CD14-positive monocyte (primary cell): Measurements from ENCODE around the gene SLC38A9. TPM values are rescaled to one million over a fixed set of nuclear protein-coding genes. Genes with fewer than 3 reads are reported as not detected.

Experiments used
- DNase-seq, 3 donors: peaks; one replicate each; pipeline ENCODE4 v3.0.0-alpha.2; 2011 to 2022
- H2AFZ ChIP-seq: 2 replicates; pipeline ENCODE4 v1.6.0; 2012; ENCODE audit warnings: mild to moderate bottlenecking, low read depth, low read length, inconsistent platforms; ENCODE audit not compliant: insufficient read depth, poor library complexity, severe bottlenecking
- H3K27ac ChIP-seq, 2 donors: 1 replicate in 1 of 2; 2 replicates in 1 of 2; pipeline ENCODE4 v1.5.1; 2012 to 2013; ENCODE audit warnings: low read length in 2 of 2, control low read depth in 1 of 2, inconsistent platforms in 1 of 2, low read depth in 1 of 2, mild to moderate bottlenecking in 1 of 2
- H3K27me3 ChIP-seq, 2 donors: one replicate each; pipeline versions ENCODE4 v1.6.0 to v1.6.1; 2011 to 2013; ENCODE audit warnings: low read length in 2 of 2; ENCODE audit not compliant: control insufficient read depth in 2 of 2, insufficient read depth in 2 of 2
- H3K36me3 ChIP-seq, 2 donors: replicated peaks in 1 of 2; 1 replicate in 1 of 2; 2 replicates in 1 of 2; pipeline versions ENCODE4 v1.5.1 to v1.6.1; 2012 to 2013; ENCODE audit warnings: low read length in 2 of 2, control low read depth in 1 of 2, inconsistent platforms in 1 of 2, mild to moderate bottlenecking in 1 of 2; ENCODE audit not compliant: insufficient read depth in 2 of 2, control insufficient read depth in 1 of 2
- H3K4me1 ChIP-seq, 2 donors: 1 replicate in 1 of 2; 2 replicates in 1 of 2; pipeline versions ENCODE4 v1.5.1 to v1.6.1; 2012 to 2013; ENCODE audit warnings: low read length in 2 of 2, control low read depth in 1 of 2, inconsistent platforms in 1 of 2, mild to moderate bottlenecking in 1 of 2, moderate library complexity in 1 of 2; ENCODE audit not compliant: insufficient read depth in 2 of 2, control insufficient read depth in 1 of 2
- H3K4me2 ChIP-seq: replicated peaks from 2 replicates; pipeline ENCODE3; 2012; ENCODE audit warnings: low read length, moderate library complexity, mild to moderate bottlenecking; ENCODE audit not compliant: poor library complexity, severe bottlenecking; ENCODE audit errors: extremely low read depth
- H3K4me3 ChIP-seq, 3 experiments: fragments of 200-600 bp in 1 of 3; sonication (generic) in 1 of 3; replicated peaks in 1 of 3; 1 replicate in 2 of 3; 2 replicates in 1 of 3; pipeline ENCODE4 v1.5.1; 2011 to 2013; ENCODE audit warnings: low read length in 3 of 3, mild to moderate bottlenecking in 3 of 3, control low read depth in 2 of 3, low read depth in 2 of 3, inconsistent platforms in 1 of 3, moderate library complexity in 1 of 3
- H3K79me2 ChIP-seq: 2 replicates; pipeline ENCODE4 v1.6.0; 2012; ENCODE audit warnings: mild to moderate bottlenecking, control low read depth, inconsistent platforms, low read length, moderate library complexity; ENCODE audit not compliant: insufficient read depth
- H3K9ac ChIP-seq: 2 replicates; pipeline ENCODE4 v1.6.0; 2017; ENCODE audit warnings: low read length, mild to moderate bottlenecking; ENCODE audit not compliant: insufficient read depth, poor library complexity, severe bottlenecking
- H3K9me3 ChIP-seq, 2 donors: replicated peaks in 1 of 2; 1 replicate in 1 of 2; 2 replicates in 1 of 2; pipeline versions ENCODE4 v1.5.1 to v1.6.1; 2012 to 2013; ENCODE audit warnings: low read length in 2 of 2, control low read depth in 1 of 2; ENCODE audit not compliant: control insufficient read depth in 1 of 2, insufficient read depth in 1 of 2
- H4K20me1 ChIP-seq: 2 replicates; pipeline ENCODE4 v1.6.0; 2012; ENCODE audit warnings: mild to moderate bottlenecking, low read length, control low read depth, moderate library complexity; ENCODE audit not compliant: insufficient read depth
- H3K27ac Mint-ChIP-seq, 7 donors: one replicate each; pipeline ENCODE4 v1.8.0; 2020; ENCODE audit warnings: mild to moderate bottlenecking in 7 of 7, mixed read lengths in 7 of 7, moderate library complexity in 6 of 7, inconsistent platforms in 2 of 7
- H3K27me3 Mint-ChIP-seq, 3 donors: one replicate each; pipeline ENCODE4 v1.8.0; 2021 to 2022; ENCODE audit warnings: low read depth in 3 of 3, mild to moderate bottlenecking in 3 of 3, mixed read lengths in 3 of 3, moderate library complexity in 3 of 3, inconsistent platforms in 1 of 3
- H3K36me3 Mint-ChIP-seq, 2 donors: one replicate each; pipeline ENCODE4 v1.8.0; 2020; ENCODE audit warnings: mixed read lengths in 2 of 2, inconsistent platforms in 1 of 2, mild to moderate bottlenecking in 1 of 2
- H3K4me1 Mint-ChIP-seq: one replicate; pipeline ENCODE4 v1.8.0; 2020; ENCODE audit warnings: mild to moderate bottlenecking, mixed read lengths
- H3K4me3 Mint-ChIP-seq, 2 donors: one replicate each; pipeline ENCODE4 v1.8.0; 2020; ENCODE audit warnings: mild to moderate bottlenecking in 2 of 2, mixed read lengths in 2 of 2, moderate library complexity in 1 of 2
- H3K9me3 Mint-ChIP-seq, 7 donors: one replicate each; pipeline ENCODE4 v1.8.0; 2020 to 2022; ENCODE audit warnings: mixed read lengths in 7 of 7, mild to moderate bottlenecking in 6 of 7, moderate library complexity in 6 of 7, inconsistent platforms in 2 of 7
- WGBS: methylation state at CpG from one replicate; pipeline ENCODE4 v1.1.5; 2013; ENCODE audit warnings: missing lambda C conversion rate; ENCODE audit not compliant: insufficient coverage; 5-methylcytosine and 5-hydroxymethylcytosine counted together
- intact Hi-C, 2 donors: fragments of 100-400 bp; cut with micrococcal nuclease; formaldehyde crosslinking; loops; one replicate each; pipeline versions ENCODE4 v1.15.0 to v1.15.1; 2023
- polyA plus RNA-seq, 3 donors: library from polyadenylated mRNA; depleted of rRNA in 1 of 3; unstranded in 2 of 3; stranded (reverse) in 1 of 3; fragments of 300-500 nt in 2 of 3; fragments of >200 nt in 1 of 3; fragmentation: Illumina TruSeq in 2 of 3; gene quantifications; 1 replicate in 2 of 3; 2 replicates in 1 of 3; pipeline ENCODE4 v1.2.3, GENCODE V29; 2012 to 2021
- TF ChIP-seq, protein P1 (sequence below): fragments of 200-600 bp; IDR thresholded peaks from one replicate; pipeline ENCODE4 v1.8.0; 2022; ENCODE audit warnings: antibody characterized with exemption, mild to moderate bottlenecking

The SLC38A9 gene
- polyA plus RNA-seq, 3 donors = 10.7 to 15.2 (median 14.1) TPM

DNA sequence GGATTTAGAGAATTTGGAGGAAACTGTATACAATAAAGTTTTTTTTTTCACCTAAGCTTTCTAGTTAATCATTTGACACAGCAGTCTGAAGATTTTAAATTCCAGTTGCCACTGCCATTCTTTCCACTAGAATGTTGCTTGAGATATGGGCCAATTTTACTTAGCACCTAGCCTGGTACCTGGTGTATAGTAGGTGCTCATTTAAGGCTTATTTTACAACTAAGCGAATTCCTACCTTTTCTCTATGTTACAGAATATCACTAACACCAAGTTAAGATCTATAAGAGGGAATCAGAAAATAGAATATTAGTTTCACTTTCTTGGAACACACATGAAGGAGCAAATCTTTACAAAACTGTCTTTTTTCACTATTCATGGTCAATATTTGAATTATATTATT lies 22.5 kb upstream of the SLC38A9 start:
- no CpG with 5 or more reads among the region's 1 CpG for WGBS
- Histone ChIP-seq H4K20me1 (no peaks in the 10 kb centered on the region), H3K36me3 (no peaks in the 10 kb centered on the region), H3K4me2 (no peak overlapping the region), H3K79me2 (no peaks in the 10 kb centered on the region), H3K27me3 (no peaks in the 10 kb centered on the region), H3K27ac (no peak overlapping the region), H2AFZ (no peak overlapping the region), H3K4me3 (no peak overlapping the region), H3K4me1 (no peaks in the 10 kb centered on the region), H3K9me3 (peaks cover 0 to 14% of the 10 kb centered on the region in 2 donors), H3K9ac (no peak overlapping the region)
- intact Hi-C loops = no loop called here
- TF ChIP-seq, protein P1, sequence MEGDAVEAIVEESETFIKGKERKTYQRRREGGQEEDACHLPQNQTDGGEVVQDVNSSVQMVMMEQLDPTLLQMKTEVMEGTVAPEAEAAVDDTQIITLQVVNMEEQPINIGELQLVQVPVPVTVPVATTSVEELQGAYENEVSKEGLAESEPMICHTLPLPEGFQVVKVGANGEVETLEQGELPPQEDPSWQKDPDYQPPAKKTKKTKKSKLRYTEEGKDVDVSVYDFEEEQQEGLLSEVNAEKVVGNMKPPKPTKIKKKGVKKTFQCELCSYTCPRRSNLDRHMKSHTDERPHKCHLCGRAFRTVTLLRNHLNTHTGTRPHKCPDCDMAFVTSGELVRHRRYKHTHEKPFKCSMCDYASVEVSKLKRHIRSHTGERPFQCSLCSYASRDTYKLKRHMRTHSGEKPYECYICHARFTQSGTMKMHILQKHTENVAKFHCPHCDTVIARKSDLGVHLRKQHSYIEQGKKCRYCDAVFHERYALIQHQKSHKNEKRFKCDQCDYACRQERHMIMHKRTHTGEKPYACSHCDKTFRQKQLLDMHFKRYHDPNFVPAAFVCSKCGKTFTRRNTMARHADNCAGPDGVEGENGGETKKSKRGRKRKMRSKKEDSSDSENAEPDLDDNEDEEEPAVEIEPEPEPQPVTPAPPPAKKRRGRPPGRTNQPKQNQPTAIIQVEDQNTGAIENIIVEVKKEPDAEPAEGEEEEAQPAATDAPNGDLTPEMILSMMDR = no peak
- H3K27ac Mint-ChIP-seq = no peak overlapping the region
- no peak for DNase-seq
- no peaks in the 10 kb centered on the region for H3K4me1 Mint-ChIP-seq
- H3K27me3 Mint-ChIP-seq = peaks cover 1 to 5% (median 4%) of the 10 kb centered on the region in 3 donors
- no peaks in the 10 kb centered on the region for H3K36me3 Mint-ChIP-seq
- no peak overlapping the region for H3K4me3 Mint-ChIP-seq
- peaks cover 9 to 22% (median 15%) of the 10 kb centered on the region in 7 donors for H3K9me3 Mint-ChIP-seq

DNA sequence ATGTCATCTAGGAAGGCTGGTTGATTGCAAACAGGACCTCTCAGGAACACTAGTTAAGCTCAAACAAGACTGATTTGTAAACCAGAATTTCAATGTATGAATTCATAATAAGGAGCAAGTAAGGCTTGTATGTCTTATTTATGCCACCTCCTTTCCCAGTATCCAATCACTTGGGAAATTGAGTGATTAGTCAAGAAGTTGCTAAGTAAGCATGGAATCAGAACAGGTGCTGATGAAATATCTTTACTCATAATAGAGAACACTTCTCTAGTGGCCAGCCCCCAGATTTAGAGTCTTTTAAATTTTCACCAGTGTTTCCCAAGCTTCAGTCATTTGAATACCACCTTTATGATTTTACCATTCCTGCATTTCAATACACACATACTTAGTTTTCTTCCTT lies 20.5 kb upstream of the SLC38A9 start:
- H3K9ac ChIP-seq = no peak overlapping the region
- no peak overlapping the region for H3K27ac Mint-ChIP-seq
- H2AFZ ChIP-seq = no peak overlapping the region
- no peaks in the 10 kb centered on the region for H3K27me3 ChIP-seq
- H3K4me2 ChIP-seq = no peak overlapping the region
- H3K27me3 Mint-ChIP-seq = peaks cover 3 to 6% (median 3%) of the 10 kb centered on the region in 3 donors
- H3K36me3 ChIP-seq = no peaks in the 10 kb centered on the region
- no peak overlapping the region for H3K27ac ChIP-seq
- no peaks in the 10 kb centered on the region for H3K4me1 ChIP-seq
- TF ChIP-seq, protein P1 = no peak
- H3K79me2 ChIP-seq = no peaks in the 10 kb centered on the region
- H3K4me3 ChIP-seq = no peak overlapping the region
- intact Hi-C loops = no loop called here
- peaks cover 6 to 20% (median 10%) of the 10 kb centered on the region in 7 donors for H3K9me3 Mint-ChIP-seq
- H3K9me3 ChIP-seq = peaks cover 0 to 8% of the 10 kb centered on the region in 2 donors
- H3K36me3 Mint-ChIP-seq = no peaks in the 10 kb centered on the region
- H4K20me1 ChIP-seq = no peaks in the 10 kb centered on the region
- no peak for DNase-seq
- no peak overlapping the region for H3K4me3 Mint-ChIP-seq
- no peaks in the 10 kb centered on the region for H3K4me1 Mint-ChIP-seq
